SJSA1 (cell line): Measurements from ENCODE around the gene PKN3. TPM values are rescaled to one million over a fixed set of nuclear protein-coding genes. Genes with fewer than 3 reads are reported as not detected.
"Not testable (repeated sequence)": the region's sequence is repeated elsewhere in the genome, so short reads cannot be mapped to it uniquely, and the experiment has no call there.

Source experiments
- DNase-seq, 2 experiments: peaks; one replicate each; pipeline ENCODE4 v3.0.0-alpha.2; 2015 to 2020; ENCODE audit warnings: low spot score in 2 of 2, low read depth in 1 of 2
- H3K27ac ChIP-seq: fragments of 250-450 bp; sonication (Bioruptor Pico); 2 replicates; pipeline ENCODE4 v1.5.1; 2020; ENCODE audit warnings: mild to moderate bottlenecking, moderate library complexity
- H3K27me3 ChIP-seq: fragments of 250-450 bp; sonication (Bioruptor Pico); replicated peaks from 2 replicates; pipeline ENCODE4 v1.5.1; 2020; ENCODE audit warnings: mild to moderate bottlenecking, moderate library complexity
- H3K36me3 ChIP-seq: fragments of 250-450 bp; sonication (Bioruptor Pico); 2 replicates; pipeline ENCODE4 v1.5.1; 2020; ENCODE audit warnings: mild to moderate bottlenecking
- H3K4me1 ChIP-seq: fragments of 250-450 bp; sonication (Bioruptor Pico); replicated peaks from 2 replicates; pipeline ENCODE4 v1.6.1; 2021; ENCODE audit warnings: mild to moderate bottlenecking
- H3K4me3 ChIP-seq: fragments of 250-450 bp; sonication (Bioruptor Pico); 2 replicates; pipeline ENCODE4 v1.5.1; 2020; ENCODE audit warnings: mild to moderate bottlenecking
- H3K9me3 ChIP-seq: fragments of 250-450 bp; sonication (Bioruptor Pico); replicated peaks from 2 replicates; pipeline ENCODE4 v1.5.1; 2020; ENCODE audit warnings: mild to moderate bottlenecking
- total RNA-seq: library from RNA; depleted of rRNA; stranded (reverse); fragments of >200 nt; shearing (Covaris generic); gene quantifications from 2 replicates; pipeline ENCODE4 v1.2.3, GENCODE V29; 2014; rRNA removed

The PKN3 gene
- total RNA-seq: 9.5 and 13.6 TPM in 2 replicates

DNA sequence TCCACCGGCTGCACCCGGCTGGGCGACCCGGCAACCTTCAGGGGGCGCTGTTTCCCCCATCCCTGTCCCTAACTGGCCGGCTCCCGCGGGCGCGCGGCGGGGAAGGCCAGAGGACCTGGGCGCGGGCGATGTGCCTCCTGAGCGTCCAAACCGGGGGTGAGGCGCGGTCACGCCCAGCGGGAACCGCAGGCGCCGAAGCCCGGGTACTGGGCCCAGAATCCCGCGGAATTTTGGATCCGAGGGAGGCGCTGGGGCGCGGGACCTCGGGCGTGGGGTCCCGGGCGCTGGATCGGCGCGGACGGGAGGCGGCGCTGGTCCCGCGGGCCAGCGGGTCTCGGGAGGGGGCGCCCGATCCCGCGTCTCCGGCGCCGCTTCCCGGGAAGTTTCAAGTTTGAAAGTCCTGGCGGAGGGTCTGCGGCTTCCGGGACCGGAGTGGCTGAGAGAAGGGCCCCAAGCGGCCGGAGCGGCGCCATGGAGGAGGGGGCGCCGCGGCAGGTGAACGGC lies at the start of gene PKN3:
TSS of gene PKN3 (plus strand) at position 59 of the 504 bp plus-strand sequence. CDS start at position 472, 413 bp downstream.
- peak within 1 kb of the TSS; percentile 75 for H3K27ac ChIP-seq

DNA sequence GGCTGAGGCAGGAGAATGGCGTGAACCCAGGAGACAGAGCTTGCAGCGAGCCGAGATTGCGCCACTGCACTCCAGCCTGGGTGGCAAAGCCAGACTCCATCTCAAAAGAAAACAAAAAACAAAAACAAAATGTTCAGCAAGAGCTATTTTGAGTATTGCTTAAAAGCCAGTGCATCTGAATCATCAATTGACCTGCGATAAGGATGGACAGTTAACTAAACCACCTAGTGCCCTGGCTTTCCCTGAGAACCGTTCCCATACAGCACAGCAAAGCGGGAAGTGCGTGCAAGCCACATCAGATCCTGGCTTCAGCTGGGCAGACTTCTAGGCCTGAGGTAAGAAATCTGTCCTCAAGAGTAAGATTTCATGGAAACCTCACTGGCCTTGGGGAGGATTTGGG lies 48.4 kb upstream of the PKN3 start:
- no peak for DNase-seq
- no peak overlapping the region for H3K27ac ChIP-seq

More for the DNA sequence above, at the start of gene PKN3:
- peak within 1 kb of the TSS; percentile 73 for H3K4me3 ChIP-seq
- peaks cover 32% of the 10 kb centered on the region for H3K36me3 ChIP-seq
- no peaks in the 10 kb centered on the region for H3K27me3 ChIP-seq
- no peaks in the 10 kb centered on the region for H3K9me3 ChIP-seq
- peaks cover 21% of the 10 kb centered on the region for H3K4me1 ChIP-seq
- DNase-seq: peak; percentile 89 to 91

DNA sequence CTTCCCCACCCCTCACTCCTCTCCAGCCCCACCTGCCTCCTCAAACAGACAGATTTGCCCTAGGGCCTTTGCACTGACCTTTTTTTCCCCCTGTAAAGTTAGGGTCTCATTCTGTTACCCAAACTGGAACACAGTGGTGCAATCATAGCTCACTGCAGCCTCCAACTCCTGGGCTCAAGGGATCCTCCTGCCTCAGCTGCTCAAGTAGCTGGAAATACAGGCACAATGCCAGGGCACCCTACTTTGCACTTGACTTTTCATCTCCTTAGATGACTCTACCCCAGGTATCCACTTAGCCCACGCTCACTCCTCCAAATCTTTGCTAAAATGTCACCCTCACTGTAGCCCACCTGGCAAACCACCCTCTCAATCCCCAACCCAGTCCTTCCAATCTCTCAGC lies 47.8 kb upstream of the PKN3 start:
- H3K27me3 ChIP-seq: no peaks in the 10 kb centered on the region
- no peak for DNase-seq
- no peak overlapping the region for H3K4me3 ChIP-seq
- H3K9me3 ChIP-seq: no peaks in the 10 kb centered on the region
- peaks cover 5% of the 10 kb centered on the region for H3K4me1 ChIP-seq
- no peaks in the 10 kb centered on the region for H3K36me3 ChIP-seq
- H3K27ac ChIP-seq: no peak overlapping the region

More for the DNA sequence above, 48.4 kb upstream of the PKN3 start:
- no peak overlapping the region for H3K4me3 ChIP-seq
- H3K36me3 ChIP-seq: no peaks in the 10 kb centered on the region
- H3K9me3 ChIP-seq: no peaks in the 10 kb centered on the region
- H3K27me3 ChIP-seq: no peaks in the 10 kb centered on the region
- H3K4me1 ChIP-seq: peaks cover 5% of the 10 kb centered on the region

DNA sequence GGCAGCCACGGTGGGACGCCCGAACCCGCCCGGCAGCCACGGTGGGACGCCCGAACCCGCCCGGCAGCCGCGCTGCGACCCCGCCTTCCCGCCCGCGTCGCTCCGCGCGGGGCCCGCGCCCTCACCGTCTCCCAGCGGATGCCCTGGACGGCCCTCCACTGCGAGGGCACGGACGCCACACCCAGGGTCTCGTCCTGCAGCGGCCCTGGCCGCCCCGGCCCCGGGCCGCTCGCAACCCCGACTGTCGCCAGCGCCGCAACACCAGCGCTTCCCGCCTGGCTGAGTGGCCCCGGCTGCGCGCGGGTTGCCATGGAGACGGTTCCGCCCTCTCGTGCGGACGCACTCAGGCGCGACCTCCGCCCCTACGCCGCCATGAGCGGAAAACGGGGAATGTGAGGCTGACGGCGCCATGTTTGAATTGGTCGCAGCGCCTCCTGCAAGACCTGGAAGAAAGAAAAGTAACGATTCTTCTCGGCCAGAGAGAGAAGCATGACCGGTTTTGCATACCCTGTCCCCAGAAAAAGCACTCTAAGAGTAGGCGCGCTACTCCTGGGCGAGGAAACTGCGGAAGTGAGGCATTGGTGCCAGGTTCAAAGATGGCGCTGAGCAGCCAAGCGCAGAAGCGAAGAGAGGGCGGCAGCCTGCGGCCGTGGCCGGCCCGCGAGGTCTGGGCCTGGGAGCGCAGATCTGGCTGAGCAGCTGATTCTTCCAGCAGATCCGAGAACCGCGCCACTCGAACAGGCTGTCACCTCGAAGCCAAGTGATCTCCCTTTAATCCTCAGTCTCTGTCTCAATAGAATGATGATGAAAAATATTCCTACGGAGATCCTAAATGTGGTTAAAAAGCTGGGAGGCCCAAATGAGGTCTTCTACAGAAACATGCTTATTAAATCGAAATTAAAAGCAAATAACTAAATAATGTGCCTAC lies 45.6 kb upstream of the PKN3 start, which contains the start of gene DYNC2I2:
TSS of gene DYNC2I2 (minus strand) at position 432 of the 928 bp plus-strand sequence. CDS start at position 311, 121 bp downstream.
- peak within 1 kb of the TSS; percentile 83 for H3K4me3 ChIP-seq
- H3K4me1 ChIP-seq: peaks cover 5% of the 10 kb centered on the region
- no peaks in the 10 kb centered on the region for H3K36me3 ChIP-seq
- H3K27ac ChIP-seq: peak within 1 kb of the TSS; percentile 99
- DNase-seq: peak; percentile 95 to 96
- H3K9me3 ChIP-seq: no peaks in the 10 kb centered on the region
- H3K27me3 ChIP-seq: no peaks in the 10 kb centered on the region

DNA sequence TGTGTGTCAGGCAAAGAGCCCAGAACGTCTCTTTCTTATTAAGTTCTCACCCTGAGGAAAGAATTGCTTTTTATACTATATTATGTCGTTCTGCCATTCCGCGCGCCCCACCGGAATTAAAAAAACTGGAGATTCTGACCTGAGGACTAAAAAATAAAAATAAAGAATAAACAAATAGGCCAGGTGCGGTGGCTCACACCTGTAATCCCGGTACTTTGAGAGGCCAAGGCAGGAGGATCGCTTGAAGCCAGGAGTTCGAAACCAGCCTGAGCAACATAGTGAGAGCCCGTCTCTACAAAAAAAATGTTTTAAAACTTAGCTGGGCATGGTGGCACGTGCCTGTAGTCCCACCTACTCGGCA lies 45.0 kb upstream of the PKN3 start:
- Histone ChIP-seq H3K4me1 (peaks cover 5% of the 10 kb centered on the region), H3K27ac (peak overlapping the region; percentile 99), H3K9me3 (no peaks in the 10 kb centered on the region), H3K27me3 (no peaks in the 10 kb centered on the region), H3K4me3 (peak overlapping the region; percentile 83; the same call in 1 of the 2 replicates), H3K36me3 (no peaks in the 10 kb centered on the region)
- DNase-seq: no peak

DNA sequence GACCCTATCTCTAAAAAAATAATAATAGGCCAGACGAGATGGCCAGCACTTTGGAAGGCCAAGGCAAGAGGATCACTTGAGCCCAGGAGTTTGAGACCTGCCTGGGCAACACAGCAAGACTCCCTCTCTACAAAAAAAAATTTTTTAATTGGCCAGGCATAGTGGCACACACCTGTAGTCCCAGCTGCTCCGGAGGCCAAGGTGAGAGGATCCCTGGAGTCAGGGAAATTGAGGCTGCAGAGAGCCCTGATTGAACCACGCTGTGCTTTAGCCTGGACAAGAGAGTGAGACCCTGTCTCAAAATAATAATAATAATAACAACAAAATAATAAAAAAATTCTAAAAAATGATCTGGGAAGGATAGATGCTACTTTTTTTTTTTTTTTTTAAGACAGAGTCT lies 44.5 kb upstream of the PKN3 start:
- DNase-seq: no peak
- Histone ChIP-seq H3K36me3 (no peaks in the 10 kb centered on the region), H3K4me3 (no peak overlapping the region), H3K4me1 (peaks cover 5% of the 10 kb centered on the region), H3K27me3 (no peaks in the 10 kb centered on the region), H3K27ac (no peak overlapping the region), H3K9me3 (no peaks in the 10 kb centered on the region)

DNA sequence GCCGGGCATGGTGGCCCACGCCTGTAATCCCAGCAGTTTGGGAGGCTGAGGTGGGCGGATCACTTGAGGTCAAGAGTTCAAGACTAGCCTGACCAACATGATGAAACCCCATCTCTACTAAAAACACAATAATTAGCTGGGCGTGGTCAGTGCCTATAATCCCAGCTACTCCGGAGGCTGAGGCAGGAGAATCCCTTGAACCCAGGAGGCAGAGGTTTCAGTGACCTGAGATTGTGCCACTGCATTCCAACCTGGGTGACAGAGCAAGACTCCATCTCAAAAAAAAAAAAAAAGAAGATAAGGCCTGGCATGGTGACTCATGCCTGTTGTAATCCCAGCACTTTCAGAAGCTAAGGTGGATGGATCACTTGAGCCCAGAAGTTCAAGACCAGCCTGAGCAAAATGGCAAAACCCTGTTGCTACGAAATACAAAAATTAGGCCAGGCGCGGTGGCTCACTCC lies 35.8 kb upstream of the PKN3 start:
- not testable (repeated sequence) for H3K27me3 ChIP-seq, H3K27ac ChIP-seq, H3K36me3 ChIP-seq, DNase-seq, H3K4me1 ChIP-seq, H3K9me3 ChIP-seq, H3K4me3 ChIP-seq

DNA sequence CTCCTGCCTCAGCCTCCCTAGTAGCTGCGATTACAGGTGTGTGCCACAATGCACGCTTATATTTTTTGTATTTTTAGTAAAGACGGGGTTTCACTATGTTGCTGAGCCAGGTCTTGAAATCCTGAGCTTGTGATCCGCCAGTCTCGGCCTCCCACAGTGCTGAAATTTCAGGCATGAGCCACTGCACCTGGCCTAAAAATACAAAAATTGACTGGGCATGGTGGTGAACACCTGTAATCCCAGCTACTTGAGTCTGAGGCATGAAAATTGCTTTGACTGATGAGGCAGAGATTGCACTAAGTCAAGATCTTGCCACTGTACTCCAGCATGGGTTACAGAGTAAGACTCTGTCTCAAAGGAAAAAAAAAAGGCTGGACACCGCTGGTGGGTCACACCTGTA lies 32.5 kb upstream of the PKN3 start:
- peaks cover 7% of the 10 kb centered on the region for H3K4me1 ChIP-seq
- DNase-seq: no peak
- no peaks in the 10 kb centered on the region for H3K36me3 ChIP-seq
- H3K27me3 ChIP-seq: no peaks in the 10 kb centered on the region
- no peak overlapping the region for H3K27ac ChIP-seq
- no peak overlapping the region for H3K4me3 ChIP-seq
- H3K9me3 ChIP-seq: no peaks in the 10 kb centered on the region

DNA sequence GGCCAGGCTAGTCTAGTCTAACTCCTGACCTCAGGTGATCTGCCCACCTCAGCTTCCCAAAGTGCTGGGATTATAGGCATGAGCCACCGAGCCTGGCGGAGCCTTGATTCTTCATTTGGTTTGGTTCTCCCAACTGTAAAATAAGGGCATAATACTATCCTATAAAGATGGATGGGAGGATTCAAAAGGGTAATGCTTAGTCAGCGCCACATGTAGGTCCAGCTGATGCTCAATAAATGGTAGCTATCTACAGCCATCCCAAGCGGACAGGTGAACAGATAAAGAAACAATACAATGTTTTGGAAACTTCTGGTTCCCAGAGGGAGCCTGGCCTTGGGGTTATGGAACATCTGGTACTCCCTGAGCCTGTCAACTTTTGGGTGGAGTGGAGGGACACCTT lies 26.9 kb upstream of the PKN3 start:
- Histone ChIP-seq H3K4me1 (no peaks in the 10 kb centered on the region), H3K36me3 (no peaks in the 10 kb centered on the region), H3K4me3 (no peak overlapping the region), H3K9me3 (no peaks in the 10 kb centered on the region), H3K27me3 (no peaks in the 10 kb centered on the region), H3K27ac (no peak overlapping the region)
- DNase-seq: no peak

DNA sequence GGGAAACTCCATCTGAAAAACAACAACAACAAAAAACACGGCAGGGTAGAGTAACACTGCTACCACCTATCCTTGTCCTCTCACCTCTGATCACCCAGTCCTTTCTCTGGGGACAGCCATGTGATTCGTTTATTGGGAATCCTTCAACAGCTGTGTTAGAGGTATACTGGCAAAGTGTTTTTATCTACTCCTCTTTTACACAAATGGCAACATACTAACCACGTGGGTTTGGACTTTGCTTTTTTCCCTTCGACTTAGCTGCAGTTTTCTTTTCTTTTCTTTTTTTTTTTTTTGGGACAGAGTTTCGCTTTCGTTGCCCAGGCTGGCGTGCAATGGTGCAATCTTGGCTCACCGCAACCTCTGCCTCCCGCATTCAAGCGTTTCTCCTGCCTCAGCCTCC lies 24.5 kb upstream of the PKN3 start:
- H3K4me3 ChIP-seq: no peak overlapping the region
- H3K4me1 ChIP-seq: no peaks in the 10 kb centered on the region
- H3K9me3 ChIP-seq: no peaks in the 10 kb centered on the region
- no peak overlapping the region for H3K27ac ChIP-seq
- no peak for DNase-seq
- H3K36me3 ChIP-seq: no peaks in the 10 kb centered on the region
- H3K27me3 ChIP-seq: no peaks in the 10 kb centered on the region

DNA sequence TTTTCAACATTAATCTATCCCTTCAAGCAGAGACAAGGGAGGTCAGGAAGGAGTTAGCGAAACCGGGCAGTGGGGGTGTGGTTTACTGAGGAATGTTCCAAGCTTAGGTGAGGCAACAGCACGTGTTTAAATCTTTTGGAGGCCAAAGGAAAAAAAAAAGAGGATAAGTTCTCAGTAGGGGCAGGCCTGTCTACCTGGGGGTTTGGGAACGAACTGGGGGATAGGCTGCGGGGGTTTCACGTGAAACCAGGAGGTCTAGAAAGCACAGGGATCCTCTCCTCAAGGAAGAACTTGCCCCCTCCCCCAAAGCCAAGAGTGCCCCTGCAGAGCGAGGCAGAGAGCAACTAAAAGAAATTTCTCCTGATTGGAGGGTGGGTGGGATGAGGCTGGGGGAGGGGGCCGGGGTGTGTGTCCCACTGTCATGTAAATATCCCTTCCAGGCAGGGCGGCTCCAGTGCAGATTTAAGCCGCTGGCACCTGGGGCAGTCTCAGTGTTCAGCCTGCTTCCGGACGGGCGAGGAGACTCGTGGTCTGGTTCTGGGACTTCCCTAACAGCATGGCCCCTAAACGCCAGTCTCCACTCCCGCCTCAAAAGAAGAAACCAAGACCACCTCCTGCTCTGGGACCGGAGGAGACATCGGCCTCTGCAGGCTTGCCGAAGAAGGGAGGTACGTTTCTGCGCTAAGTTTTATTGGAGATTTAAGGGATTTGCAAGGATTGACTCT lies 18.8 kb upstream of the PKN3 start:
- DNase-seq: no peak
- no peaks in the 10 kb centered on the region for H3K9me3 ChIP-seq
- H3K27ac ChIP-seq: peak overlapping the region; percentile 33; the same call in 1 of the 2 replicates
- no peaks in the 10 kb centered on the region for H3K36me3 ChIP-seq
- H3K4me1 ChIP-seq: peaks cover 24% of the 10 kb centered on the region
- H3K4me3 ChIP-seq: peak overlapping the region; percentile 39
- H3K27me3 ChIP-seq: no peaks in the 10 kb centered on the region

DNA sequence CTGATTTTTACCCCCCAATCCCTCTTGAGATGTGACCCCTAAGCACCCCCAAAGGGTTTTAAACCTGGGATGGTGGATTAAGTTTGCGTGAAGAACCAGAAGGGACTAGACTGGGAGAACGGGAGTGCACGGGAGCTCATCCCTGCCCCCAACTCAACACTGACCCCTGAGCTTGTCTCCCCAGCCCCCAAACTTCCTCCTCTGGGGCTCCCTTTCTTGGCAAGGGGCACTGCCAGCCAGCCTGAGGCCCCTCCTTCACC lies 18.3 kb upstream of the PKN3 start:
- Histone ChIP-seq H3K9me3 (no peaks in the 10 kb centered on the region), H3K27me3 (no peaks in the 10 kb centered on the region), H3K4me3 (peak overlapping the region; percentile 39), H3K4me1 (peaks cover 27% of the 10 kb centered on the region), H3K27ac (peak overlapping the region; percentile 33; the same call in 1 of the 2 replicates), H3K36me3 (peaks cover under 1% of the 10 kb centered on the region; the same call in 1 of the 2 replicates)
- no peak for DNase-seq

DNA sequence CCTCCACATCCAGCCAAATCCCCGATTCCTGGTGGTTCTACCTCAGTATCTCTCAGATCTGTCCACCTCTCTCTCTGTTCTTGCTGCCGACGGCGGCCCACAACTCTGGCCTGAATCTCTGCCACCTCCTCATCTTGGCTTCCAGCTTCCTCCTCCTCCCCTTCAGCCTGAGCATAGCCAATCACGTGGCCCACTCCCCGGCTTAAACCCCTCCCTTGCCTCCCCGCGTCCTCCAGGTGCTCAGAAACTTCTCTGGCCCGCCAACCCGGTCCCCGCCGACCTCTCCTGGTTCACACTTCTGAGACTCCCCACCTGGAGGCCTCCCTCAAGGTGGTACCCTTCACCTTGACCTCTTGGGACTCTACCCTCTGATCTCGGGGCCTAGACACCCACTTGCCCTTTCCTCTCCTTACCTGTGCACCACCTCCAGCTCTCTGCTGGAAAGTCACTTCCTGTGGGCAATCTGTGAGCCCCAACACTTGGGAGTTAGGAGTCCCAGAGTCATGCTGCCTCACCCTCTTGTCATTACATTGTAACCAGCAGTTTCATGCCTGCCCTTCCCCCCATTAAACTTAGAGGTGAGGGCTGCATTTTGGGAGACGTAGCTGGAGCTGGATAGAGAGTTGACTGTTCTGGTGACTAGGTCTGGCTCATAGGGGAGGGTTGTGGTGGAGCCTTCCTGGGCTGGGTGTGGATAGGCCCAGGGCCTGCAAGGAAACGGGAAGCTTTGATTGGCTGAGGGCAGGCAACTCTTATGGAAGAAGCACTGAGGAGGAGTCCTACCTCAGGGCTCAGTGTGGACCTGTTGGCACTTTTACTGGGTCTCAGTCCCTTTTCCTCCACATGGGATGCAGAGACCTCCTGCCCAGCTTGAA lies 17.7 kb upstream of the PKN3 start:
- Histone ChIP-seq H3K4me1 (peaks cover 27% of the 10 kb centered on the region), H3K27me3 (no peaks in the 10 kb centered on the region), H3K36me3 (peaks cover 4% of the 10 kb centered on the region), H3K27ac (peak overlapping the region; percentile 33; the same call in 1 of the 2 replicates), H3K4me3 (peak overlapping the region; percentile 39), H3K9me3 (no peaks in the 10 kb centered on the region)
- DNase-seq: no peak
